H4 (cell line): ENCODE measurements around the gene AKT2. TPM values are rescaled to one million over a fixed set of nuclear protein-coding genes. Genes with fewer than 3 reads are reported as not detected.
"Not testable (repeated sequence)": the region's sequence is repeated elsewhere in the genome, so short reads cannot be mapped to it uniquely, and the experiment has no call there.

Experiments
- DNase-seq: peaks from one replicate; pipeline ENCODE4 v3.0.0-alpha.2; 2015; ENCODE audit warnings: low spot score
- total RNA-seq: library from RNA; depleted of rRNA; stranded (reverse); fragments of >200 nt; shearing (Covaris generic); gene quantifications from 2 replicates; pipeline ENCODE4 v1.2.3, GENCODE V29; 2014; rRNA removed

The AKT2 gene
- total RNA-seq, result 51.0 and 59.2 TPM in 2 replicates

DNA sequence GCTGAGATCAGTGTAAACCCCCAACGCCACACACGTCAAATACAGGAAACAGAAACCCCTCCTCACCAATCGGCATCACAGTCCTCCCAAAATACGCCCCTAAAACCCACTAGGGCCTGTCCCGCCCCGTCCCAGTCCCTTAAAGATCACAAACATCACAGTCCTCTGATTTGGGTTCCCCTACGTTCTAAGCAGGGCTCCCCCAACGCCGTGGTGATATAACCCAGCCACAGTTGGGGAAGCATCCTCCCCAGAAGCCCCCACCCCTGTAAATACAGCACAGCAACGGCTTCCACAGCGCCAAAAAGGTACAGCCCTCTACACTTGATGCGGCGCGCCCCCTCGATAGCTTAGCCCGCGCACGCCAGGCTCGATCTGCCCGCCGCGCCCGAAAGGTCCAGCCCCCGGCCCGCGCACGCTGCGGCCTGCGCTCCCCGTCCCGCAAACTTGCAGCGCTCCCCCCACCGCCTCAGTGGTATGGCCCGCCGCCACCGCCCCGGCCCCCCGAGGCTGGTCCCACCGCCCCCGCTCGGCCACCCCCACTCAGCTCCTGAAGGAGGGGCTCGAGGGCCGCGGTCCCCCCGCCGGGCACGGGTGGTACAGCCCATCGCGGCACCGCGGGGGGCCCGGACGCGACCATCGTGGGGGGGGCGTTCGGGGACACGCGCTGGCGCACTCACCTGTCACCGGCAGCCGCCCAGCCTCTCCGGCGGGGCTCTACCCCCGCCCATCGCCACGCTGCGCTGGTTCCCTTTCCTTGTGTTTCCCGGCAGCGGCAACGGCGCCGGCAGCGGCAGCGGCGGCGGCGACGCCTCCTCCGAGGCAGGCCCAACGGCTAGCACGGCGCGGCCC is at the start of gene AKT2:
Gene AKT2 (minus strand): TSS at position 845 of the 852 bp plus-strand sequence. CDS start 20,078 bp downstream, outside the sequence.
- no peak for DNase-seq

DNA sequence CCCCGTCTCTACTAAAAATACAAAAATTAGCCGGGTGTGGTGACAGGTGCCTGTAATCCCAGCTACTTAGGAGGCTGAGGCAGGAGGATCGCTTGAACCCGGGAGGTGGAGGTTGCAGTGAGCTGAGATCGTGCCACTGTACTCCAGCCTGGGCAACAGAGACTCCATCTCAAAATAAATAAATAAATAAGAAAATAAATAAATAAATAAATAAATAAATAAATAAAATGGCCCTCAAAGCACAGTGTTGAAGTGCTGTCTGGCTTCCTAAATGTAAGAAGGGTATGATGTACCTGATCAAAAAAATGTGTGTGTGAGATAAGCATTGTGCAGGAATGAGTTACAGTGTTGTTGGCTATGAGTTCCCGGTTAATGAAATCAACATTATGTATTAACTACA is 47.9 kb upstream of the AKT2 start:
- not testable (repeated sequence) for DNase-seq

DNA sequence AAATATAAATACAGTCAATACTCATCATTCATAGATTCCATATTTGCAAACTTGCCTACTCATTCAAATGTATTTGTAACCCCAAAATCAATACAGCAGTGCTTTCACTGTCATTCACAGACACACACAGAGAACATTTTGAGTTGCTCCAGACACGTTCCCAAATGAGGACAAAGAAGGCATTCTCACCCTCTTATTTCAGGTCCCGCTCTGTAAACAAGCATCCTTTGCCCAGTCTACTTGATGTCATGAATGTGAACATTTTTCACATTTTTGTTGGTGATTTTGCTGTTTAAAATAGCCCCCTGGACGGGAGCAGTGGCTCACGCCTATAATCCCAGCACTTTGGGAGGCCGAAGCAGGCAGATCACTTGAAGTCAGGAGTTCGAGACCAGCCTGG is 47.5 kb upstream of the AKT2 start:
- DNase-seq, result no peak

DNA sequence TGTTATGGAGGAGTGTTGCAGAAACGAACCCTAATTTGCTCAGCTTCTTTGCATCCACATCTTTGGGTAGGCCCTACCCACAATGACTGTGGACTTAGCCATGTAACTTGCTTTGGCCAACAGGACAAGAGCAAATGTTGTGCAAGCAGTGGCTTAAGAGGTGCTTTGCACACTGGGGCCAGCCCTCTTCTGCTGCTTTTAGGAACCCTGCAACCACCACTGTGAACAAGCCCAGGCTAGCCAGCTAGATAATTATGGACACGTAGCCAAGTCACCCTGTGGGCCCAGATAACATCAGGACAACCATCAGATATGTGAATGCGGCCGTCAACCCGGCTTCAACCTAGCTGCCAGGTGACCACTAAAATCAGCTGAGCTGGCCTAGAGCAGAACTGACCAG is 45.9 kb upstream of the AKT2 start:
- DNase-seq, result no peak

DNA sequence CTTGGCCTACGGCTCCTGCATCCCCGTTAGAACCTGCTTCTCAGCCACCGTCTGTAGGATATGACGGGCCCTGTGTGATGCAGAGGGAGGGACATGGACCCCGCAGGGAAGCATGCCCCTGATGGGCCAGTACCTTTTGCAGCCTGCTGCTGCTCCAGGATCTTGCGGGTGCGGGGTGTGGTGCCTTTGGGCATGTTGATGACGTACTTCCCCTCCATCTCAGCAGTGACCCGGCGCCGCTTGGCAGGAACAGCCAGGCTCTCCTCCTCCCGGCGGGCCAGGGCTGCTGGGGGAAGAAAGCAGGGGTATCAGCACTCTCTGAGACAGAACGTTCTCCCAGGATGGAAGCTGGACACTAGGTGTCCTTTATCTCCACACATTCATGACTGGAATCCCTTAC is 41.1 kb upstream of the AKT2 start:
- DNase-seq, result no peak

DNA sequence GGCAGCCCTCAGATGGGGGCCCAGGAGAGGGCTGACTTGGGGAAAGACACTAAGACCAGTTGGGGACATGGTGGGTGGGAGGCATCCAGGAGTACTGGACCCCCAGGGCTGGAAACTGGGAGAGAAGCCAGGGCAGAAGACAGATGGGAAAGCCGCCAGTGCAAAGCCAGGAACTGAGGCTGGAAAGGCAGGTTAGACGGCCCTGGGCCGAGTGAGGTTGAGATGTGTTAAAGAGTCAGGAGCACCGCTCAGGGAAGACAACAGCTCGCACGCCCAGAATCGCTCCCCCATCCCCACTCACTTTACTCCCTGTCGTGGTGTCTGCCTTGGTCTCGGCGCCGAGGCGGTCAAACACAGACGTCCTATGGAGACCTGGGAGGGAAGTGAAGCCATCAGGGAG is 38.6 kb upstream of the AKT2 start:
- no peak for DNase-seq

DNA sequence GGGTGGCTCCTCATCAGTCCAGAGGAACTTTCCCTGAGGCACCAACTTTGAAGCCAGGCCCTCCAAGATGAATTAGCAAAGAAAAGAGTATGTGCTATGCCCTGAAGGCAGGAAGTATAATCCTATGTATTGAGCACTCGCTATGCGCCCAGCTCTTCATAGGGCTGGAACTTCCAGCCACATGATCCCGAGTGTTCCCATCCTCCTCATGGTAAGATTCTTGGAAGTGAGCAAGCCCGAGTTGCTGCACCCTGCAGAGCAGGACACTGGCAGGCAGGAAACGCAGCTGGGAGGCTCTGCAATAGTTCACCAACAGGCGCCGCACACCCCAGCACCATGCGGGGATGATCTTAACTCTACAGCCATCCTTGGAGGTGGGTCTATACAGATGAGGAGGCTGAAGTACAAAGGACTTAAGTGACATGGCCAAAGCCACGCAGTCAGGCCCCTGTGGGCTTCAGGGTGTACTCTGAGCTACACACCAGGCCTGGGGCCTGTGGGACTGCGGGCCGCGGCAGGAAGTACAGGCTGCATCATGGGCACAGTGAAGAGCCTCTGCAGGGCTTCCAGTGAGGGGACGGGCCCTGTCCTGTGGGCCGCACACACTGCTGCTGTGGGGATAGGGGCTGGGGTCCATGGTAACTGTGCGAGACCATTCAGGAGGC is 37.9 kb upstream of the AKT2 start:
- DNase-seq, result no peak

DNA sequence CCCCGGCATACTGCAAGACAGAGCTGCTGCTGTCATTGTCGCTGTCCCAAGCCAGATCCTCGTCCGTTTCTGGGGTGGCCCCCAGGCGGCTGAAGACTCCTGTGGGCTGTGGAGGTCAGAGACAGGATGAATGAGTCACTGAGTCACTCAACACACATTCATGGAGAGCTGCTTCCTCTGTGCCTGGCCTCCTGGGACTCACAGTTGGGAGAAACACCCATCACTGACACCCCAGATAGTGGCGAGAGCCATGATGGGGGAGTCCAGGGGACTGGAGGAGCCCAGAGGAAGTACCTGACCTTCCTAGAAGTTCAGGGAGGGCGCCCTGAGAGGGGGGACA is 37.1 kb upstream of the AKT2 start:
- DNase-seq, result no peak

DNA sequence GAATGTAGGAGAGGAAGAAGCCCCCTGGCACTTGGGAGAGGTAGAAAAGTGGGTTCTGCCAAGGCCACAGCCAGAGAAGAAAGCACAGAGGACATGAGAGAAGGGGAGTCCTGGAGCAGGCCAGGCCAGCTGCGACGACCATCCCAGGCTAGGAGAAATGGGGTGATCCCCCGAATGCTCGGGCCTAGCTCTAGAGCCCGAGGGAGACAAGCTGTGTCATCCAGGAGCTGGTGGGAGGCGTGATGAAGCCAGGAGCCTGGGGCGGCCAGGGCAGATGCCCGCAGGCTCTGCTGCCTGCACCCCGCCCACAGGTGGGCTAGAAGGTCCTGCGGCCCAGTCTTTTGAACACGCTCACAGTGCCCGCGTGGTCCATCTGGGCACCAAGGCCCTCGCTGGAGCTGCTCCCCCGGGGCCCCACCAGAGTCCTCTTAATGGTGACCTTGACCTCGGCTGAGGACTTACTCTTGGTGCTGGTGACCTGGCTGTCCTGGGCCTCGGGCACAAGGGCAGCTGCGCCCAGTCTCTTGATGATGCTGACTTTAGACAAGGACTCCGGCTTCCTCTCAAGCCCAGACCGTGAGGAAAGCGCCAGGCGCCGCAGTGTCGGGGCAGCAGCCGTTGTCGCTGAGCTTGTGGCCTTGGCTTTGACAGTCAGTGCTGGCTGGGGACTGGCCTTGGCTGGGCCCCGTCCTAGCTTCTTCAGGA is 36.6 kb upstream of the AKT2 start:
- no peak for DNase-seq

DNA sequence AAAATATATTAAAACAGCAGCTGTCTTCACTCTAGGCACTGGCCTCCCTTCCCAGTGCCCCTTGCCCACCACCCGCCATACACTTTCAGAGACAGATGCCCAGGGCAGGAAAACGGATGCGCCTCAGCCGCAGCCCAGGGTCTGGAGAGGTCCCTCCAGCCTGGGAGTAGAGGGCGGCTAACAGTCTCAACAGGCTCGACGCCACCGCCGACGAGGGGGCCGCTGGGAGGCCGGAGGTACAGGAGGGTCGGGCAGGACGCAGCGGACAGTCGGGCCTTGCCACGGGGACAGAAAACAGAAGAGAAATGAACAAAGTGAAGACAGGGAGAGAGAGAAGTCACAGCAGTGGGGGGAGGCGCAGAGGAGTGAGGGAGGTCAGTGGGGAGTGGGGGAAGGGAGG is 35.9 kb upstream of the AKT2 start:
- no peak for DNase-seq

DNA sequence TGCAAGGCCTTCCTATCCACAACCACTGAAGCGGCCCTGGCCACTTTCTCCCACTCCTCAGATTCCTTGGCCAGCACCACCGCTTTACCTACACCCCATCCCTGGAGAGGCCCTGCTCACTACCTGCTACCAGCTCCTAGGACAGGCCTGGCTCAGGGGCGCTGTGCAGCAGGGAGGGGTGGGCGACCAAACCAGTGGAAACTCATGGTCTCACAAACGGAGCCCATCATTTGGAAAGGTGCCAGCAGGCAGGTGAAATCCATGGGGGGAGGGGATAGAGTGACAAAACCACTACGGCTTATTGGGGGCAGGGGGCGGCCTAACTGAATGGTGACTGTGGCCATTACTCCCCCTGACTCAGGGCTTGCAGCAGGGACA is 35.4 kb upstream of the AKT2 start:
- no peak for DNase-seq

DNA sequence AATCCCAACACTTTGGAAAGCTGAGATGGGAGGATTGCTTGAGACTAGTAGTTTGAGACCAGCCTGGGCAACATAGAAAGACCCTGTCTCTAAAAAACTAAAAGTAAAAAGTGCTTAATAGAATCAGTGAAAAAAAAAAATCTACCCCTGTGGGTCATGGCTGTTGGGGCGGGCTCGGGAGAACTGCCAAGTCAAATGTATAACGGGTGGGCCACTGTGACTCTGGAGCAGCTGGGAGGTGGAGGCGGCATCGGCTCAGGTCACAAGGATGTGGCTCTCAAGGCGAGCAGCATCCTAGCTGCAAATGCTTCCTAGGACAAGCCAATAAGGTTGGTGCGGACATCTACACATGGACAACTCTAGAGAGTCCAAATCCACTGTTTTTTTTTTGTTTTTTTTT is 32.2 kb upstream of the AKT2 start:
- DNase-seq, result no peak

DNA sequence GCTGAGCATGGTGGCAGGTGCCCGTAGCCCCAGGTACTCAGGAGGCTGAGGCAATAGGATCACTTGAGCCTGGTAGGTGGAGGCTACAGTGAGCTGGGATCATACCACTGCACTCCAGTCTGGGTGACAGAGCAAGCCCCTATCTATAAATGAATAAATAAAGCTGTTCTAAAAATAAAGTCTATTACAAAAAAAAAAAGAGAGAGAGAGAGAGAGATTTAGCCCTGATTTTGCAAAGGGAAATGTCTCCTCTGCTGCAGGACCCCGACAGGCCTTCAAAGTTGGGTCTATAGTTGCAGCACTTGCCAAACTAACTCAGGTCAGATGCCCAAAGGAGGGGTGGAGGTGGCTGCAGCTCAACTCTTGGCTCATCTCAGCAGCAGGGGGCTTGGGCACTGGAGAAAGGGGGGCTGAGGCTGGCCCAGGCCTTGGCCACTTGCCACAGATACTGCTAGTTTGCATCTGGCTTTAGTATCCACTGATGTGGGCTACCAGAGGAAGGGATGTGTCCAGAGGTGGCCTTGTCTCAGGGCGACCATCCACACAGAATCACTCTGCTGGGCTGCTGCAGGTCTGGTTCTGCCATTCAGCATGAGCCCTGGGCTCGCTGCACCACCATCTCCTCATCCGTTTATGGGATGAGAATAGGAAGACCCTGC is 30.8 kb upstream of the AKT2 start:
- no peak for DNase-seq

DNA sequence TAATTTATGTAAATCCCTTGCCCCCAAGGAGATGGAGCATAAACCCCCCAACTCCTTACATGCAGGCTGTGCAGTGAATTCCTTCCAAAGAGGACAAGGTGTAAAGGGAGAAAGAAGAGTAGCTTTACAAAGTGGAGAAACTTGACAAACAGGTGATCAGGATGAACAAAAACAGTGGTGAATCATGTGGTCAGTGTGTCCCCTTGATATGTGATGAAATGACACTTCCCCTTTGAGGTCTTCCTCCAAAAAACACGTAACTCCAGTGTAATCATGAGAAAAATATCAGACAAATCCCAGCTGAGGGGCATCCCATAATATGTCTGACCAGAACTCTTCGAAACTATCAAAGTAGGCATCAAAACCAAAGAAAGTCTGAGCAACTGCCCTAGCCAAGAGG is 29.5 kb upstream of the AKT2 start:
- DNase-seq, result no peak

DNA sequence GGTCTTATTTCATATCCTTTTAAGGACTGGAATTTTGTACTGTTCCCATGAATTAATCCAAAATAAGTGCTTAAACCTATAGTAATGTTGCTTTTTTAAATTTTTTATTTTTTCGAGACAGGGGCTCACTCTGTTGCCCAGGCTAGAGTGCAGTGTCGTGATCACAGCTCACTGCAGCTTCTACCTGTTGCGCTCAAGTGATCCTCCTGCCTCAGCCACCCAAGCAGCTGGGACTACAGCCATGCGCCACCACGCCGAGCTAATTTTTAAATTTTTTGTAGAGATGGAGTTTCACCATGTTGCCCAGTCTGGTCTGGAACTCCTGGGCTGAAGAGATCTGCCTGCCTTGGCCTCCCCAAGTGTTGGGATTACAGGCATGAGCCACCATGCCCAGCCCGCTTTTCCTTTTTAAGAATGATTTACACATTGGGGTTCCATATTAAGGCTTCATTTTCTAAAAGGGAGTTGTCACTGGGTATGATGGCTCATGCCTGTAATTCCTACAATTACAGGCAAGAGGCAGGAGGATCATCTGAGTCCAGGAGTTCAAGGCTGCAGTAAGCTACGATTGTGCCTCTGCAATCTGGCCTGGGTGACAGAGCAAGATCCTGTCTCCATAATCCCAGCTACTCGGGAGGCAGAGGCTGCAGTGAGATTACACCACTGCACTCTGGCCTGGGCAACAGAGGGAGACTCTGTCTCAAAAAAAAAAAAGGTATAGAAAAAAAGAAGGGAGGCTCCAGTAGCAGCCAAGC is 28.3 kb upstream of the AKT2 start:
- no peak for DNase-seq

DNA sequence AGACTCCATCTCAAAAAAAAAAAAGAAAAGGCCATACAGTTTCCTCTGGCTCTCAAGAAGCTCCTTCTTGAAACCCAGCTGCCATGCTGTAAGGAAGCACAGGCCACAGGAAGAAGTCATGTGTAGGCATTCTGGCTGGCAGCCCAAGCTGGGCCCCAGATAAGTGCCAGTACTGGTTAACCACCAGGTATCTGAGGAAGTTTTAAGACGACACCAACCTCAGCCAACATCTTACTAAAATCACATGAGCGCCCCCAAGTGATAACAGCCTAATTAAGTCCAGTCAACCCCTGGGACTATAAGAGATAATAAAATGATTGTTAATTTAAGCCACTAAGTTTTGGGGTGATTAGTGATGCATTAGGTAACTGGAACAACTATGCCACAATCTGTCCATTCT is 27.4 kb upstream of the AKT2 start:
- DNase-seq, result no peak

DNA sequence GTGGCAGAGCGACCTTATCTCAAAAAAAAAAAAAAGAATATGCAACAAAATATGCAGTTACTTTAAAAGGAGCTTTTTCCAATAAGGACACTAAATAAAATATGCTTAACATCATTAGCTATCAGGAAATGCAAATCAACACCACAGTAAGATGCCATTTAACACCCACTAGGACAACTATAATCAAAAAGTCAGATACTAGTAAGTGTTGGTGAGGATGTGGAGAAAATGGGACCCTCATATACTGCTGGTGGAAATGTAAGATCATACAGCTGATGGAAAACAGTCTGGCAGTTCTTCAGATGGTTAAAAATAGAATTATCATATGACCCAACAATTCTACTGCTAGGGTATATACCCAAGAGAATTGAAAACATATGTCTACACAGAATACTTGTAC is 24.5 kb upstream of the AKT2 start:
- DNase-seq, result no peak

DNA sequence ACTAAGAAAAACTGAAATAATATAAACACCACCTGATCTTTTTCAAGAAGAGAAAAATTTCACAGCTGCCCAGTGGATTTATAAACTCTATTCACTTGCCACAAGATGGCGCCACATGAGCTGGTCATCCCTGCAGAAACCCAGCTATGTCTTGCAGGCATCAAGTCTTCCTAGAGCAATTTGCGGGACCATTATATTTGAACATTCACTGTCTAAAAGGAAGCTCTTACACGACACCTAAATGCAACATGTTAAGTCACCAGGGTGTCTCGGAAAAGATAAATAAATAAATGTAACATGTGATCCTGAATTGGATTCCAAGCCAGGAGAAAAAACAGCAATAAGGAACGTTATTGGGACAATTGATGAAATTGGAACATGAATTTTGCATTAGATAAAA is 20.3 kb upstream of the AKT2 start:
- DNase-seq, result peak; percentile 84

DNA sequence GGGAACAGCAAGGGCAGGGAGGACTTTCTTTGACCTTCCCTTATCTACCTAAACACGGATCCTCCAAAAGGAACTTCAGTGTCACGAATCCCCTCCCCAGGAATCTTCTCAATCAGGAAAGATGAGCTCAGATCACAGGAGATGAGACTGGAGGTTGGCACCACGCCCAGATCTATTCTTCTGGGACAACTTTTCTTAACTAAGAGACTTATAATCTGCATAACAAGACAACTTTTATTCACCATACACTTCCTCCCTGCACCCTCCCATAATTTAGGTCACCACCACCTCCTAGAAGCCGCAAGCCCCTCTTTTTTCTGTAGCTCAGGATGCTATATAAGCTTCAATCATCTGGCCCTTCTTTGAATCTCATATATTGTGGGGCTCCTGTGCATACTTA is 19.2 kb upstream of the AKT2 start:
- no peak for DNase-seq

DNA sequence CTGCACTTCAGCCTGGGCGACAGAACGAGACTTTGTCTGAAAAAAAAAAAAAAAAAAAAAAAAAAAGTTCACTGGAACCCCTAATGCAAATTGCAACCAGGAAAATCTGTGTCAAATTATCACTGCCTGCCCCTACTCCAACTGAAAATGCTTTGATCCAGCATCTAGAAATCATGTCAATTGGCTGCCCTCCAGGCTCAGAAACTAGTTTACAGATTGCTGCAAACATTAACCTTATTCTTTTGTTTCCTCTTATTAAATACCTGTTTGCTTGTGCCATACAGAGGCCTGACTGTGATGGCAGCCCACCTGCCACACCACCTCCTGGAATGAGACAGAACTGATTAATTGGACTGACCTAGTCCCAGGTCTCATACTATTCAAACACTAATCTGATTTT is 18.6 kb upstream of the AKT2 start:
- DNase-seq, result no peak

DNA sequence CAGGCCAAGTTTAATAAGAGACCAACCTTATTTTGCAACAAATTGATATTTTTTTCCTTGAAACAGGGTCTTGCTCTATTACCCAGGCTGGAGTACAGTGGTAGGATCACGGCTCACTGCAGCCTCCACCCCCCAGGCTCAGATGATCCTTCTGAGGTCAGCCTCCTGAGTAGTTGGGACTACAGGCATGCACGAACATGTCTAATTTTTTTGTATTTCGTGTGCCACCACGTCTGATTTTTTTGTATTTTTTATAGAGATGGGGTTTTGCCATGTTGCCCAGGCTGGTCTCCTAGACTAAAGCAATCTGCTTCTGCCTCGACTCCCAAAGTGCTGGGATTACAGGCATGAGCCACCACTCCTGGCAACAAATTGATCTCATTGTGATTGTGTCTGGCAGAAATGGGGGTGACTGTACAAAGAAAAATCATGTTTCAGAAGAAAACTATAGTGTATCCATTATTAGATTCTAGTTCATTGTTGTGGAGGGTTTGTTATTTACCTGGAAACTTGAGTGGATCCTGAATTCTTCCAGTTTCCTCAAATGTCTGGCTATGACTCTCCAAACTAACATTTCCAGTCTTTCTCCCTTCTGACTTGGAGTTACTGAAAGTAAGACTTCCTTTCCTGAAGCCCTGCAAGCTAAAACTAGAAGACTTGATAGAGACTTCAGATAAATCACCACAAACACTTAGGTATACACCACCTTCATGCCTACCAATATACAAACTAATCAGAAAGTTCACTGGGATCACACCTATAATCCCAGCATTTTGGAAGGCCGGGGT is 17.3 kb upstream of the AKT2 start:
- no peak for DNase-seq
